Choroid plexus epithelial cell (primary cell): ENCODE measurements around the gene LAMA5.

Source experiments
- DNase-seq: peaks from one replicate; pipeline ENCODE4 v3.0.0-alpha.2; 2010; ENCODE audit warnings: low read depth
- H3K4me3 ChIP-seq: 2 replicates; pipeline ENCODE4 v1.5.1; 2011; ENCODE audit warnings: low read depth, mild to moderate bottlenecking, control low read depth, low read length, moderate library complexity
- CTCF ChIP-seq: conservative IDR thresholded peaks from 2 replicates; pipeline ENCODE4 v1.5.1; 2011; ENCODE audit warnings: low read depth, mild to moderate bottlenecking, control low read depth, inconsistent platforms, low read length, moderate library complexity

The LAMA5 gene

GRCh38 chr20:62345681-62346370 lies 21.3 kb downstream of the LAMA5 start:
- TF ChIP-seq CTCF, result no peak
- no peak for DNase-seq
- H3K4me3 ChIP-seq, result no peak overlapping the region

GRCh38 chr20:62344782-62345181 lies 22.3 kb downstream of the LAMA5 start:
- no peak overlapping the region for H3K4me3 ChIP-seq
- TF ChIP-seq CTCF, result no peak
- DNase-seq, result peak; percentile 77

GRCh38 chr20:62344092-62344491 lies 23.0 kb downstream of the LAMA5 start:
- no peak for TF ChIP-seq CTCF
- no peak overlapping the region for H3K4me3 ChIP-seq

GRCh38 chr20:62342910-62343309 lies 24.2 kb downstream of the LAMA5 start:
- TF ChIP-seq CTCF, result no peak
- DNase-seq, result no peak
- no peak overlapping the region for H3K4me3 ChIP-seq

More at GRCh38 chr20:62344092-62344491, 23.0 kb downstream of the LAMA5 start:
- no peak for DNase-seq

GRCh38 chr20:62339647-62340062 lies 27.5 kb downstream of the LAMA5 start:
- H3K4me3 ChIP-seq, result no peak overlapping the region
- no peak for TF ChIP-seq CTCF

GRCh38 chr20:62338294-62338620 lies 28.9 kb downstream of the LAMA5 start:
- no peak overlapping the region for H3K4me3 ChIP-seq
- no peak for DNase-seq
- TF ChIP-seq CTCF, result no peak

More at GRCh38 chr20:62339647-62340062, 27.5 kb downstream of the LAMA5 start:
- DNase-seq, result no peak
